Measurements from ENCODE around the gene UBE2Z. TPM values are rescaled to one million over a fixed set of nuclear protein-coding genes. Genes with fewer than 3 reads are reported as not detected.

UBE2Z gene
- total and polyA plus RNA-seq, 2 of the 13 experiments (the other 11 are each of a cell fraction or from before 2014, with no cell fraction given) = 63.2 to 122 TPM

- TF ChIP-seq ZBTB49 (CRISPR knock-in tag; IDR thresholded peaks at IDR 0.05; ENCODE audit: borderline replicate concordance) = no peak
- TF ChIP-seq, protein P1, sequence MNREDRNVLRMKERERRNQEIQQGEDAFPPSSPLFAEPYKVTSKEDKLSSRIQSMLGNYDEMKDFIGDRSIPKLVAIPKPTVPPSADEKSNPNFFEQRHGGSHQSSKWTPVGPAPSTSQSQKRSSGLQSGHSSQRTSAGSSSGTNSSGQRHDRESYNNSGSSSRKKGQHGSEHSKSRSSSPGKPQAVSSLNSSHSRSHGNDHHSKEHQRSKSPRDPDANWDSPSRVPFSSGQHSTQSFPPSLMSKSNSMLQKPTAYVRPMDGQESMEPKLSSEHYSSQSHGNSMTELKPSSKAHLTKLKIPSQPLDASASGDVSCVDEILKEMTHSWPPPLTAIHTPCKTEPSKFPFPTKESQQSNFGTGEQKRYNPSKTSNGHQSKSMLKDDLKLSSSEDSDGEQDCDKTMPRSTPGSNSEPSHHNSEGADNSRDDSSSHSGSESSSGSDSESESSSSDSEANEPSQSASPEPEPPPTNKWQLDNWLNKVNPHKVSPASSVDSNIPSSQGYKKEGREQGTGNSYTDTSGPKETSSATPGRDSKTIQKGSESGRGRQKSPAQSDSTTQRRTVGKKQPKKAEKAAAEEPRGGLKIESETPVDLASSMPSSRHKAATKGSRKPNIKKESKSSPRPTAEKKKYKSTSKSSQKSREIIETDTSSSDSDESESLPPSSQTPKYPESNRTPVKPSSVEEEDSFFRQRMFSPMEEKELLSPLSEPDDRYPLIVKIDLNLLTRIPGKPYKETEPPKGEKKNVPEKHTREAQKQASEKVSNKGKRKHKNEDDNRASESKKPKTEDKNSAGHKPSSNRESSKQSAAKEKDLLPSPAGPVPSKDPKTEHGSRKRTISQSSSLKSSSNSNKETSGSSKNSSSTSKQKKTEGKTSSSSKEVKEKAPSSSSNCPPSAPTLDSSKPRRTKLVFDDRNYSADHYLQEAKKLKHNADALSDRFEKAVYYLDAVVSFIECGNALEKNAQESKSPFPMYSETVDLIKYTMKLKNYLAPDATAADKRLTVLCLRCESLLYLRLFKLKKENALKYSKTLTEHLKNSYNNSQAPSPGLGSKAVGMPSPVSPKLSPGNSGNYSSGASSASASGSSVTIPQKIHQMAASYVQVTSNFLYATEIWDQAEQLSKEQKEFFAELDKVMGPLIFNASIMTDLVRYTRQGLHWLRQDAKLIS (CRISPR knock-in tag; IDR thresholded peaks at IDR 0.05) = 0 out of 2 replicates have a peak, but pooled peaks have one; percentile 55
- TF ChIP-seq, protein P2, sequence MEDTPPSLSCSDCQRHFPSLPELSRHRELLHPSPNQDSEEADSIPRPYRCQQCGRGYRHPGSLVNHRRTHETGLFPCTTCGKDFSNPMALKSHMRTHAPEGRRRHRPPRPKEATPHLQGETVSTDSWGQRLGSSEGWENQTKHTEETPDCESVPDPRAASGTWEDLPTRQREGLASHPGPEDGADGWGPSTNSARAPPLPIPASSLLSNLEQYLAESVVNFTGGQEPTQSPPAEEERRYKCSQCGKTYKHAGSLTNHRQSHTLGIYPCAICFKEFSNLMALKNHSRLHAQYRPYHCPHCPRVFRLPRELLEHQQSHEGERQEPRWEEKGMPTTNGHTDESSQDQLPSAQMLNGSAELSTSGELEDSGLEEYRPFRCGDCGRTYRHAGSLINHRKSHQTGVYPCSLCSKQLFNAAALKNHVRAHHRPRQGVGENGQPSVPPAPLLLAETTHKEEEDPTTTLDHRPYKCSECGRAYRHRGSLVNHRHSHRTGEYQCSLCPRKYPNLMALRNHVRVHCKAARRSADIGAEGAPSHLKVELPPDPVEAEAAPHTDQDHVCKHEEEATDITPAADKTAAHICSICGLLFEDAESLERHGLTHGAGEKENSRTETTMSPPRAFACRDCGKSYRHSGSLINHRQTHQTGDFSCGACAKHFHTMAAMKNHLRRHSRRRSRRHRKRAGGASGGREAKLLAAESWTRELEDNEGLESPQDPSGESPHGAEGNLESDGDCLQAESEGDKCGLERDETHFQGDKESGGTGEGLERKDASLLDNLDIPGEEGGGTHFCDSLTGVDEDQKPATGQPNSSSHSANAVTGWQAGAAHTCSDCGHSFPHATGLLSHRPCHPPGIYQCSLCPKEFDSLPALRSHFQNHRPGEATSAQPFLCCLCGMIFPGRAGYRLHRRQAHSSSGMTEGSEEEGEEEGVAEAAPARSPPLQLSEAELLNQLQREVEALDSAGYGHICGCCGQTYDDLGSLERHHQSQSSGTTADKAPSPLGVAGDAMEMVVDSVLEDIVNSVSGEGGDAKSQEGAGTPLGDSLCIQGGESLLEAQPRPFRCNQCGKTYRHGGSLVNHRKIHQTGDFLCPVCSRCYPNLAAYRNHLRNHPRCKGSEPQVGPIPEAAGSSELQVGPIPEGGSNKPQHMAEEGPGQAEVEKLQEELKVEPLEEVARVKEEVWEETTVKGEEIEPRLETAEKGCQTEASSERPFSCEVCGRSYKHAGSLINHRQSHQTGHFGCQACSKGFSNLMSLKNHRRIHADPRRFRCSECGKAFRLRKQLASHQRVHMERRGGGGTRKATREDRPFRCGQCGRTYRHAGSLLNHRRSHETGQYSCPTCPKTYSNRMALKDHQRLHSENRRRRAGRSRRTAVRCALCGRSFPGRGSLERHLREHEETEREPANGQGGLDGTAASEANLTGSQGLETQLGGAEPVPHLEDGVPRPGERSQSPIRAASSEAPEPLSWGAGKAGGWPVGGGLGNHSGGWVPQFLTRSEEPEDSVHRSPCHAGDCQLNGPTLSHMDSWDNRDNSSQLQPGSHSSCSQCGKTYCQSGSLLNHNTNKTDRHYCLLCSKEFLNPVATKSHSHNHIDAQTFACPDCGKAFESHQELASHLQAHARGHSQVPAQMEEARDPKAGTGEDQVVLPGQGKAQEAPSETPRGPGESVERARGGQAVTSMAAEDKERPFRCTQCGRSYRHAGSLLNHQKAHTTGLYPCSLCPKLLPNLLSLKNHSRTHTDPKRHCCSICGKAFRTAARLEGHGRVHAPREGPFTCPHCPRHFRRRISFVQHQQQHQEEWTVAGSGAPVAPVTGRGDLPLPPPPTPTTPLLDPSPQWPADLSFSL (CRISPR knock-in tag; IDR thresholded peaks at IDR 0.05) = peak; percentile 88
- TF ChIP-seq KDM6A (CRISPR knock-in tag; IDR thresholded peaks at IDR 0.05; ENCODE audit: low read depth) = peak; percentile 100
- TF ChIP-seq, protein P3, sequence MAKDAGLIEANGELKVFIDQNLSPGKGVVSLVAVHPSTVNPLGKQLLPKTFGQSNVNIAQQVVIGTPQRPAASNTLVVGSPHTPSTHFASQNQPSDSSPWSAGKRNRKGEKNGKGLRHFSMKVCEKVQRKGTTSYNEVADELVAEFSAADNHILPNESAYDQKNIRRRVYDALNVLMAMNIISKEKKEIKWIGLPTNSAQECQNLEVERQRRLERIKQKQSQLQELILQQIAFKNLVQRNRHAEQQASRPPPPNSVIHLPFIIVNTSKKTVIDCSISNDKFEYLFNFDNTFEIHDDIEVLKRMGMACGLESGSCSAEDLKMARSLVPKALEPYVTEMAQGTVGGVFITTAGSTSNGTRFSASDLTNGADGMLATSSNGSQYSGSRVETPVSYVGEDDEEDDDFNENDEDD (CRISPR knock-in tag; IDR thresholded peaks at IDR 0.05; ENCODE audit: borderline replicate concordance) = peak; percentile 43
- peak; percentile 30; the same call in 1 of the 2 replicates for TF ChIP-seq RBAK (CRISPR knock-in tag; IDR thresholded peaks at IDR 0.05)
- TF ChIP-seq SIX4 (CRISPR knock-in tag; IDR thresholded peaks at IDR 0.05) = peak; percentile 67
- no peak for TF ChIP-seq HNRNPLL (IDR thresholded peaks at IDR 0.05; ENCODE audit: low read depth, low read length, poor library complexity, severe bottlenecking)
- peak; percentile 20; the same call in 1 of the 2 replicates for TF ChIP-seq ZNF280D (CRISPR knock-in tag; IDR thresholded peaks at IDR 0.05)
Measured at GRCh38 chr17:48871551-48872351, 36.5 kb upstream of the UBE2Z start (continued).

Measured in HepG2 (cell line).